Neuronal stem cell (in vitro differentiated cells): ENCODE data around the gene PFDN6.

Source experiments
- DNase-seq: peaks from one replicate; pipeline ENCODE4 v3.0.0-alpha.2; 2013; ENCODE audit warnings: low spot score
- H2AFZ ChIP-seq: one replicate; pipeline ENCODE4 v1.6.1; 2013; ENCODE audit warnings: mild to moderate bottlenecking, low read length, inconsistent platforms
- H2AK5ac ChIP-seq: 2 replicates; pipeline ENCODE4 v1.6.1; 2013; ENCODE audit warnings: low read depth, mild to moderate bottlenecking, inconsistent platforms, low read length, moderate library complexity, mixed read lengths
- H2BK120ac ChIP-seq: 2 replicates; pipeline ENCODE4 v1.6.1; 2013; ENCODE audit warnings: low read depth, mild to moderate bottlenecking, inconsistent platforms, low read length, moderate library complexity, mixed read lengths
- H2BK12ac ChIP-seq: one replicate; pipeline ENCODE4 v1.6.1; 2013; ENCODE audit warnings: low read length, inconsistent platforms
- H2BK15ac ChIP-seq: 2 replicates; pipeline ENCODE4 v1.6.1; 2013; ENCODE audit warnings: mild to moderate bottlenecking, low read length, inconsistent platforms, mixed read lengths
- H2BK5ac ChIP-seq: one replicate; pipeline ENCODE4 v1.6.1; 2013; ENCODE audit warnings: inconsistent platforms, mild to moderate bottlenecking, low read length, moderate library complexity
- H3K14ac ChIP-seq: one replicate; pipeline ENCODE4 v1.6.1; 2013; ENCODE audit warnings: low read length, inconsistent platforms
- H3K18ac ChIP-seq: 2 replicates; pipeline ENCODE4 v1.6.1; 2013; ENCODE audit warnings: low read length, inconsistent platforms
- H3K23ac ChIP-seq: 2 replicates; pipeline ENCODE4 v1.6.1; 2013; ENCODE audit warnings: low read depth, mild to moderate bottlenecking, mixed read lengths, low read length, inconsistent platforms; ENCODE audit not compliant: poor library complexity
- H3K27ac ChIP-seq: replicated peaks from 3 replicates; pipeline ENCODE4 v1.5.1; 2013; ENCODE audit warnings: low read length, inconsistent platforms
- H3K27me3 ChIP-seq, 3 experiments: 2 replicates each; pipeline ENCODE4 v1.6.1; 2013; ENCODE audit warnings: low read length in 3 of 3, mild to moderate bottlenecking in 2 of 3, inconsistent platforms in 1 of 3, low read depth in 1 of 3, mixed read lengths in 1 of 3, moderate library complexity in 1 of 3; ENCODE audit not compliant: control insufficient read depth in 3 of 3, insufficient read depth in 3 of 3
- H3K36me3 ChIP-seq, 2 donors: replicated peaks in 1 of 2; 2 replicates each; pipeline ENCODE4 v1.6.1; 2013; ENCODE audit warnings: low read length in 2 of 2; ENCODE audit not compliant: control insufficient read depth in 2 of 2, insufficient read depth in 2 of 2
- H3K4ac ChIP-seq: 2 replicates; pipeline ENCODE4 v1.6.1; 2013; ENCODE audit warnings: inconsistent platforms, mild to moderate bottlenecking, low read length, moderate library complexity
- H3K4me1 ChIP-seq, 2 donors: 1 replicate in 1 of 2; 2 replicates in 1 of 2; pipeline ENCODE4 v1.6.1; 2013; ENCODE audit warnings: low read length in 2 of 2, low read depth in 1 of 2; ENCODE audit not compliant: control insufficient read depth in 2 of 2, insufficient read depth in 1 of 2
- H3K4me2 ChIP-seq: one replicate; pipeline ENCODE4 v1.6.1; 2013; ENCODE audit warnings: mild to moderate bottlenecking, low read length, inconsistent platforms; ENCODE audit not compliant: insufficient read depth, poor library complexity, severe bottlenecking
- H3K4me3 ChIP-seq, 2 donors: 2 replicates each; pipeline ENCODE4 v1.5.1; 2013; ENCODE audit warnings: low read length in 2 of 2, mild to moderate bottlenecking in 2 of 2, inconsistent platforms in 1 of 2, moderate library complexity in 1 of 2
- H3K79me1 ChIP-seq: one replicate; pipeline ENCODE4 v1.6.1; 2013; ENCODE audit warnings: low read depth, mild to moderate bottlenecking, inconsistent platforms, low read length, moderate library complexity
- H3K9ac ChIP-seq: one replicate; pipeline ENCODE4 v1.6.1; 2013; ENCODE audit warnings: mild to moderate bottlenecking, low read depth, low read length, inconsistent platforms; ENCODE audit not compliant: poor library complexity
- H3K9me3 ChIP-seq, 2 donors: replicated peaks in 1 of 2; 2 replicates each; pipeline versions ENCODE3 to v1.6.1; 2013; ENCODE audit warnings: low read length in 2 of 2, mild to moderate bottlenecking in 2 of 2, inconsistent platforms in 1 of 2, low read depth in 1 of 2, mixed read lengths in 1 of 2, moderate library complexity in 1 of 2; ENCODE audit not compliant: control insufficient read depth in 2 of 2, insufficient read depth in 1 of 2
- H4K8ac ChIP-seq: one replicate; pipeline ENCODE4 v1.6.1; 2013; ENCODE audit warnings: low read depth, mild to moderate bottlenecking, inconsistent platforms, low read length, moderate library complexity
- H4K91ac ChIP-seq: one replicate; pipeline ENCODE4 v1.6.1; 2013; ENCODE audit warnings: low read length, low read depth, mild to moderate bottlenecking, inconsistent platforms; ENCODE audit not compliant: poor library complexity
- WGBS, 2 donors: extraction: QIAGEN DNeasy Blood & Tissue Kit; methylation state at CpG; one replicate each; pipeline ENCODE4 v1.1.7; 2013; ENCODE audit warnings: missing lambda C conversion rate in 2 of 2, mixed read lengths in 1 of 2; ENCODE audit not compliant: insufficient read length in 2 of 2, insufficient replicate concordance in 1 of 2; ENCODE audit errors: extremely low coverage in 2 of 2; 5-methylcytosine and 5-hydroxymethylcytosine counted together

PFDN6 gene

DNA sequence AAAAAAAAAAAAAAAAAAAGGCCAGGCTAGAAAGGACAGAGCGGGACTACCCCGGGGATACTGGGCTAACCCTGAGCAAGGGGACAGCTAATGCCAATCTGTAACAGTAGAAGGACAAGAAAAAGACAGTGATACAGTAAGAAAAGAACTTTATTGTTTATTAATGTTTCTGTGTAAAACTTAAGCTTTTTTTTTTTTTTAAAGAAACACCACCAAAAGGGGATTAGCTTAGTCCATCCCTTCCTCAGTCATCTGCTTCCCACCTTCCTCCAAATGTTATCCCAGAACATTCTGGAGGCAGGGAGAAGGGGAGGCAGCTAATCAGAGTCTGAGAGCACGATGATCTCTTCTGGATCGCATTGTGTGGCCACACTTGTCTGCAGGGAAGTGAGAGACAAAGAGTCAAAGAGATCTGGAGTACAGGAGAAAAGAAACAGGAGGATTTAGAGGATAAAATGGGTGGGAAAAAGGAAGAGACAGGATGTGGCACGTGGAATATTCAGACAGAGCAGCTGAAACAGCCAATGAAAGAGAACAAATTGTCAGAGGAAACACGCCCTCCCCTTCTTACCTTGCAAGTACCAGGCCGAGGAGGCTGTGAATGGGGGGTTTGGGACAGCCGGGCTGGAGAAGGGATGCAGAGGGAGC lies 29.1 kb downstream of the PFDN6 start:
- Histone ChIP-seq H3K9ac (no peak overlapping the region), H3K27me3 (peaks cover 0 to 3% (median 0%) of the 10 kb centered on the region in 3 experiments), H3K14ac (no peak overlapping the region), H3K4ac (no peak overlapping the region), H3K27ac (peak overlapping the region; percentile 95), H3K9me3 (no peaks in the 10 kb centered on the region), H4K8ac (no peak overlapping the region), H3K36me3 (peaks cover 30 to 50% of the 10 kb centered on the region in 2 donors), H2BK15ac (no peak overlapping the region), H2BK5ac (no peak overlapping the region), H2BK120ac (no peak overlapping the region), H3K79me1 (peaks cover 10% of the 10 kb centered on the region), H3K4me2 (peak overlapping the region; percentile 70), H2AFZ (peak overlapping the region; percentile 75), H3K4me3 (peak overlapping the region in 1 of 2 donors; percentile 53), H3K4me1 (peaks cover 24 to 34% of the 10 kb centered on the region in 2 donors), H3K18ac (no peak overlapping the region), H4K91ac (no peak overlapping the region), H2BK12ac (no peak overlapping the region), H3K23ac (no peak overlapping the region), H2AK5ac (no peak overlapping the region)
- WGBS, 2 donors: no CpG with 5 or more reads among the region's 8 CpGs
- DNase-seq: no peak

DNA sequence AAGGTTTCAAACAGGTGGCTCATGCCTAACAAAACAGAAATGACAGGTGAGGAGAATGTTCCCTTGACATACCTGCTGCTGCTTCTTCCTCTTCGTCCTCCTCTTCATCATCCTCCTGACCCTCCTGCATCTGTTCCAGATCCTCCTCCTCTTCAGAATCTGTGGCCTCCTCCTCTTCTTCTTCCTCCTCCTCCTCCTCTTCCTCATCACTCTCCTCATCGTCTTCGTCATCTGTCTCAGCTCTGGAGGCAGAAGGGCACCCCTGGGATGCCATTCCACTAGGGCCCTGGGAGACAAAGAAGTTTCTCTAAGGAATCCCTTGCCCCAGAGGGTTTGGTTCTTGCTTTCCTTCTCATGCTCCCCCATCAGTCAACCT lies 30.5 kb downstream of the PFDN6 start:
- no peak overlapping the region for H4K8ac ChIP-seq
- peaks cover 23 to 33% of the 10 kb centered on the region in 2 donors for H3K4me1 ChIP-seq
- DNase-seq: no peak
- H2BK5ac ChIP-seq: no peak overlapping the region
- no peak overlapping the region for H3K27ac ChIP-seq
- WGBS, 2 donors: no CpG with 5 or more reads among the region's 3 CpGs
- no peak overlapping the region for H2BK15ac ChIP-seq
- H3K4me3 ChIP-seq: no peak overlapping the region
- H3K4ac ChIP-seq: no peak overlapping the region
- no peak overlapping the region for H2BK12ac ChIP-seq
- no peak overlapping the region for H2BK120ac ChIP-seq
- H3K36me3 ChIP-seq: peaks cover 30 to 50% of the 10 kb centered on the region in 2 donors
- H2AK5ac ChIP-seq: no peak overlapping the region
- H3K79me1 ChIP-seq: peaks cover 8% of the 10 kb centered on the region
- H3K23ac ChIP-seq: no peak overlapping the region
- H3K9ac ChIP-seq: no peak overlapping the region
- no peaks in the 10 kb centered on the region for H3K27me3 ChIP-seq
- no peak overlapping the region for H2AFZ ChIP-seq
- H3K9me3 ChIP-seq: no peaks in the 10 kb centered on the region
- no peak overlapping the region for H4K91ac ChIP-seq
- no peak overlapping the region for H3K14ac ChIP-seq
- H3K4me2 ChIP-seq: no peak overlapping the region
- no peak overlapping the region for H3K18ac ChIP-seq

- no peak for DNase-seq
- no peaks in the 10 kb centered on the region for H3K27me3 ChIP-seq
- no peak overlapping the region for H3K18ac ChIP-seq
- H2BK15ac ChIP-seq: no peak overlapping the region
- no CpG with 5 or more reads among the region's 32 CpGs for WGBS, 2 donors
- H2BK5ac ChIP-seq: no peak overlapping the region
- H2AFZ ChIP-seq: no peak overlapping the region
- H3K9ac ChIP-seq: no peak overlapping the region
- H3K4ac ChIP-seq: no peak overlapping the region
- no peak overlapping the region for H4K8ac ChIP-seq
- H2BK12ac ChIP-seq: no peak overlapping the region
- no peak overlapping the region for H3K27ac ChIP-seq
- peaks cover 30 to 45% of the 10 kb centered on the region in 2 donors for H3K36me3 ChIP-seq
- H3K14ac ChIP-seq: no peak overlapping the region
- peak overlapping the region; percentile 22 to 81 for H3K4me3 ChIP-seq
- H2BK120ac ChIP-seq: no peak overlapping the region
- H2AK5ac ChIP-seq: no peak overlapping the region
- no peaks in the 10 kb centered on the region for H3K9me3 ChIP-seq
- no peak overlapping the region for H3K4me2 ChIP-seq
- peaks cover 22 to 30% of the 10 kb centered on the region in 2 donors for H3K4me1 ChIP-seq
- peak overlapping the region; percentile 83 for H3K23ac ChIP-seq
- H4K91ac ChIP-seq: no peak overlapping the region
- peaks cover 8% of the 10 kb centered on the region for H3K79me1 ChIP-seq
Observed at GRCh38 chr6:33320315-33321181, 31.1 kb downstream of the PFDN6 start.

GRCh38 chr6:33321227-33321626 lies 31.8 kb downstream of the PFDN6 start:
- H2BK120ac ChIP-seq: no peak overlapping the region
- H2BK5ac ChIP-seq: no peak overlapping the region
- H2AK5ac ChIP-seq: no peak overlapping the region
- H4K8ac ChIP-seq: no peak overlapping the region
- no peak overlapping the region for H3K23ac ChIP-seq
- no peak overlapping the region for H2BK15ac ChIP-seq
- H3K4me3 ChIP-seq: peak overlapping the region in 1 of 2 donors; percentile 81
- H3K36me3 ChIP-seq: peaks cover 27 to 39% of the 10 kb centered on the region in 2 donors
- WGBS, 2 donors: no CpG with 5 or more reads among the region's 9 CpGs
- H3K79me1 ChIP-seq: peaks cover 8% of the 10 kb centered on the region
- no peak overlapping the region for H3K4ac ChIP-seq
- no peaks in the 10 kb centered on the region for H3K27me3 ChIP-seq
- no peak overlapping the region for H4K91ac ChIP-seq
- peaks cover 22 to 30% of the 10 kb centered on the region in 2 donors for H3K4me1 ChIP-seq
- no peak overlapping the region for H3K14ac ChIP-seq
- H3K27ac ChIP-seq: no peak overlapping the region
- H3K9me3 ChIP-seq: no peaks in the 10 kb centered on the region
- no peak overlapping the region for H3K18ac ChIP-seq
- DNase-seq: no peak
- H3K4me2 ChIP-seq: no peak overlapping the region
- H2BK12ac ChIP-seq: no peak overlapping the region
- peak overlapping the region; percentile 47 for H3K9ac ChIP-seq
- no peak overlapping the region for H2AFZ ChIP-seq
